OCI-M1 (cell line): ENCODE measurements around the gene NOP14.
"Not testable (repeated sequence)": the region's sequence is repeated elsewhere in the genome, so short reads cannot be mapped to it uniquely, and the experiment has no call there.

Experiments
- DNase-seq: peaks from one replicate; lab custom pipeline; 2025; lab: John Stamatoyannopoulos, UW

Gene NOP14

DNA sequence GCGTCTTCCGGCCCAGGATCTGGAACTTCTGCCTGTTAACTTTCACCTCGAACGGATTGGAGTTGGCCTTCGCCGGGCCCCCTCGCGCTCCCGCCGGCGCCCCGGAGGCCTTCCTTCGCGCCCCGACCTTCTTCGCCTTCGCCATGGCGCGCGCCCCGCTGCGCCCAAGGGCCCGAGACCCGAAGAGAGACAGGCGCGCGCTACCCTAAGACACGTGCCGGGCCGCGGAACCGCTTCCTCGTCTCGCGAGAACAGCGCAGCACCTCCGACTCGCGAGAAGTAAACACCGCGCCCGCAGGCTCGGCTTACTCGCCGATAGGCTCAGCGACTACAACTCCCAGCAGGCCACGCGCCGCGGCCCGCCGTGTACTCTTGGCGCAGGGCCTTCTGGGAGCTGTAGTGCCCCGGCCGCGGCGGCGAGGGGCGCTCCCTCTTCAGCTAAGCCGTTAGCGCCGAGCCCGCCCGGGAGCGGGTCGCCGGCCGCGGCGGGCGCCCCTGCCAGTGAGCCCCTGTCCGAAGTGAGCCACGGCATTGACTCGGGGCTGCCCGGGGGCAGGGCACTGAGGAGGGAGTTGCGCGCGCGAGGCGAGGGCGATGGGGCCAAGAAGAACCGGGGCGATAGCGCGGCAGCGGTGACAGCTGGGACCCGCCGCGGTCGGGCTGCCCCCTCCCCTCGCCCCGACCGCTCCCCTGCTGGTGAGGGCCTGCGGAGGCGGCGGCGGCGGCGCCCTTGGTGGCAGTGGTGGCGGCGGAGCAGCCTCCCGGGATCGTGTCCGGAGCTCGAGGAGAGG lies at the start of gene NOP14, which contains the start of gene GRK4:
Gene NOP14, minus strand, starts transcription at position 232 of the 791 bp plus-strand sequence. Its CDS starts 87 bp downstream, at position 145.
Gene GRK4, plus strand, starts transcription at position 397 of the 791 bp plus-strand sequence. CDS start 500 bp downstream, outside the sequence.
- peak; percentile 98 for DNase-seq

DNA sequence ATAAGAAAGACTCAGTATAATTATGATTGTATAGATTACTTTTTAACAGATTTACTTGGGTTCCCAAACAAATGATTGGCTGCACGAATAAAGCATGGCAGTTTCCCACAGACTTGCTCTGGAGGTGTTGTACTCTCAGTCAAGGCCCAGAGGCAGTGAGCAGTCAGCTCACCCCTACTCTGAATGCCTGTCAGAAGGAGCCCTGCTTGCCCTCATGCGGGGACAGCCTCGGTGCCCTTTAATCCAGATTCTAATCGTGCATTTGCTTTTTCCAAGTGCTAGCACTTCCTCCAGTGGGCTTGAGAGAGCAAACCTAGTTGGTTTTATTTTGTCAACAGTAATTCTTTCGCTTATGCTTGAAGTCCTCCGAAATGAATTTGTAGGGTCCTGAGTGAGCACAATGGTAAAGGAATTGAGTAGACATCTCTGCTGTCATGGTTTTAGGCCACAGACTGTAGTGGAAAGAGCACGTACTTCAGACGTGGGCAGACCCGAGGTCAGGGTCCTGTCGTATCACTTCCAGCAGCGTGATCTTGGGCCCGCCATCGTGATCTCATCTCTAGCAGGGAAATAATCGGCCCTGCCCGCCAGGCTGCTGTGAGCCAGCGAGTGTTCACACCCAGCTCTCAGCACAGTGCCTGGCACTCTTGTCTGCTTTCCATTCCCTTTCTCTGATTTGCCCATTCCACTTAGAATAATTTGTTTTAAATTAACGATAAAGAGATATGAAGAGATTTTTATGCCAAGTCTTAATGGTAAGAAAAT lies 48.4 kb upstream of the NOP14 start:
- no peak for DNase-seq

DNA sequence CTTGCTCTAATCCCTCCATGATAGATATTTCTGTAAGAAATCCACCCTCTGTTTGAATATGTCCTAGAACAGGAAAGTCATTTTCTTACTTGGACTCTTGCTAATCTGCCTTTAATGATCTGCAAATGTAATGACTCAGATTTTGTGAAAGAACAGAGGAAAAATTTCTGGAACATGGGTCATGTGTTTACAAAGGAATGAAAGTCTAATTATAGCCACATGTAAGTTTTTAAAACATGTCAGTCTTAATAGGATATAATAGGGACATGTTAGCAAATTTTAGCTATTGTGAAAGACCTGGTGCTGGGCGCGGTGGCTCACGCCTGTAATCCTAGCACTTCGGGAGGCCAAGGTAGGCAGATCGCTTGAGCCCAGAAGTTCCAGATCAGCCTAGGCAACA lies 47.8 kb upstream of the NOP14 start:
- no peak for DNase-seq

DNA sequence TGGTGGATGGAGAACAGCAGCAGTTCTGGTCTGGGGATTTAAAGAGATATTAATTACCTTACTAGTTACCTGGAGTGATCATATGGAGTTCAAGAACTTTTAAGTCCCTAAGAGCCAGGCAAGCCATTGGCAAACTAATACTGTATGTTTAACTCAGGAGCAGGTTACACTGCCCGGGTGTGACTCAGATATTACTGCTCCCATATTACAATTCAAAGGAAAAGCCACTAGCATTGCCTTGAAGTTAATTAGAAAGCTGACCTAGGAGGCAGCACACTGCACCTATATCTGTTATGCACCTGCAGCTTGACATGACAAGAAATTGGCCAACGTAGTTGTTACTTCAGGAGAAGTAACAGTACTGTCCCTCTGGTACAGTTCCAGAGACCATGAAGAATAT lies 47.4 kb upstream of the NOP14 start:
- no peak for DNase-seq

DNA sequence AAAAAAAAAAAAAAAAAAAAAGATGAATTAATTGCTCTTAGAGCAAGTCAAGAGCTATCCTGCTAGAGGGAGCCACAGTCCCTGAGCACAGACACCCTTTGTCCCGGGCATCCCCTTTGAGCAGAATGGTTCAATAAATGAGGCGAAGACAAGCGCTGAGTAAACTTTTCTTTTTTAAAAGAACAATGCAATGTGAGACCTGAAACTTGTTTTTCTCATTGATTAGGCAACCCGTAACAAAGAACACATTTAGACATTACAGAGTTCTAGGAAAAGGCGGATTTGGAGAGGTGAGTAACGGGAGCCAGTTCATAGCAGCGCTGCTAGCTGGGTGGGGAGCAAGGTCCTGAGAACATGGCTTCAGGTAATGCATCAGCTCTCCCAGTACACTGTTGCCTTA lies 46.2 kb upstream of the NOP14 start:
- DNase-seq = peak; percentile 45

DNA sequence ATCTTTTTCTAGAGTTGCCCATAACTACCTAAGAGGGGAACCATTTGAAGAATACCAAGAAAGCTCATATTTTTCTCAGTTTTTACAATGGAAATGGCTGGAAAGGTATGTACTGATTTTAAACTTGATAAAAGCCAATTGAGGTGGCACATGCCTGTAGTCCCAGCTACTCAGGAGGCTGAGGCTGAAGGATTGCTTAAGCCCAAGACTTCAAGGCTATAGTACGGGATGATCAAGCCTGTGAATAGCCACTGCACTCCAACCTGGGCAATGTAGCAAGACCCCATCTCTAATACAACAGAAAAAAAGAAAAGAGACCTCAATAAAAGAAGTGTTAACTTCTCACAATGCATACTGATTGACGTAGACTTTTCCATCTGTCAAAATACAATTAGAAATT lies 44.5 kb upstream of the NOP14 start:
- DNase-seq = no peak

DNA sequence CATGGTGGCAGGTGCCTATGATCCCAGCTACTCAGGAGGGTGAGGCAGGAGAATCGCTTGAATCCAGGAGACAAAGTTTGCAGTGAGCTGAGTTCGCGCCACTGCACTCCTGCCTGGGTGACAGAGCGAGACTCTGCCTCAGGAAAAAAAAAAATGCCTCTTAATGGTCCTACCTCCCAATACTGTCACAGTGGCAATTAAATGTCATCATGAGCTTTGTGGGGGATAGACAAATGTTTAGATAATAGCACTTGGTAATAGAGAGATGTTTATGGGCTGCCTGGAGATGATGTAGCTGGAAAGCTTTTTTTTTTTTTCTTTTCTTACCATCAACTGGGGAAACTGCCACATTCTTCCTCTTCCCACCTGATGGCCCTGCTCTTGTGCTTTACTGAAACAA lies 33.2 kb upstream of the NOP14 start:
- DNase-seq = no peak

DNA sequence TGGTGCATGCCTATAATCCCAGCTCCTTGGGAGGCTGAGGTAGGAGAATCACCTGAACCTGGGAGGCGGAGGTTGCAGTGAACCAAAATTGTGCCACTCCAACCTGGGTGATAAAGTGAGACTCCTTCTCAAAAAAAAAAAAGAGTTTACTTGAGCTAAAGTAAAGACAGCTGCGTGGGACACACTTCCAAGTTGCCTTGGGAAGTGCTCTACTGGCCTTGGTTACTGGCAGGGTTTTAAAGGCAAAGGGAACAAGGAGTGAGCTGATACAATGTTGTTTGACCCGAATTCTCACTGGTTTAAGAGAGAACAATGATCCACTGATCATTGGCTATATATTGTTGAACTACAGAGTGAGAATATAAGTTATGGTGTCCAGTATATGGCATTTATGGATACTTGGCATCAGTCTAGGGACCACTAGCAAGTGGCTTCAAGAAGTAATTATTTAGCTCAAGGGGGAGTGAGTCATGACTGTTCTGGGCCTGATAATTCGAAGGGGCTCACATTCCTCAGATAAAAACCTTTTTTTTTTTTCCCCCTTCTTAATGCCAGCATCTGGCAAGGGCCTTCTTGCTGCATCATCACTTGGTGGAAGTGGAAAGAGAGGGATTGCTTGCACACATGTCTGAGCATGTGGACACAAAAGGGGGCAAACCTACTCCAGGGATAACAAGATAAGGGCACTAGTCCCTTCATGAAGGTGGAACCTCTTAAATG lies 32.5 kb upstream of the NOP14 start:
- no peak for DNase-seq

DNA sequence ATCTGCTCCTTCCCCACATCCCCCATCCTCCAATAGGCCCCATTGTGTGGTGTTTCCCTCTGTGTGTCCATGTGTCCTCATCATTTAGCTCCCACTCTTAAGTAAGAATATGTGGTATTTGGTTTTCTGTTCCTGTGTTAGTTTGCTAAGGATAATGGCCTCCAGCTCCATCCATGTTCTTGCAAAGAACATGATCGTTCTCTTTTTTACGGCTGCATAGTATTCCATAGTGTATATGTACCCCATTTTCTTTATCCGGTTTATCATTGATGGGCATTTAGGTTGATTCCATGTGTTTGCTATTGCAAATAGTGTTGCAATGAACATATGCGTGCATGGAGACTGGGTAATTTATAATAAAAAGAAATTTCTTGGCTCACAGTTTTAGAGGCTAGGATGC lies 31.7 kb upstream of the NOP14 start:
- no peak for DNase-seq

DNA sequence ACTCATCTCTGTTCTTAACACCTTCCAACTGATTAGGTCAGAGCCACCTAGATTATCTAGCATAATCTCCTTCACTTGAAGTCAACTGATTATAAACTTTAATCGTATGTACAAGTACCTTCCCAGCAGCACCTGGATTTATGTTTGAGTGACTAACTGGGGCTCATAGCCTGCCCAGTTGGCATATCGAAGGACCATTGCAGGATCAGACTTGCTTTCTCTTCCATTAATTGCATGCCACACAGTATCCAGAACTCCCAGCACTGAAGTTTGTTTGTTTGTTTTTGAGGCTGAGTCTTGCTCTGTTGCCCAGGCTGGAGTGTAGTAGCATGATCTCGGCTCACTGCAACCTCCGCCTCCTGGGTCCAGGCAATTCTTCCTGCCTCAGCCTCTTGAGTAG lies 28.0 kb upstream of the NOP14 start:
- DNase-seq = no peak

DNA sequence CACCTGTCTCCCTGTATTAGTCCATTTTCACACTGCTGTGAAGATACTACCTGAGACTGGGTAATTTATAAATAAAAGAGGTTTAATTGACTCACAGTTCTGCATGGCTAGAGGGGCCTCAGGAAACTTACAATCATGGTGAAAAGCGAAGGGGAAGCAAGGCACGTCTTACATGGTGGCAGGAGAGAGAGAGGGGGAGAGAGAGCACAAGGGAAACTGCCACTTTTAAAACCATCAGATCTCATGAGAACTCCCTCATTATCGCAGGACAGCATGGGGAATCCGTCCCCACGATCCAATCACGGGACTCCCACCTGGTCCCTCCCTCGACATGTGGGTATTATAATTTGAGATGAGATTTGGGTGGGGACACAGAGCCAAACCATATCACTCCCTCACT lies 20.5 kb upstream of the NOP14 start:
- DNase-seq = not testable (repeated sequence)

DNA sequence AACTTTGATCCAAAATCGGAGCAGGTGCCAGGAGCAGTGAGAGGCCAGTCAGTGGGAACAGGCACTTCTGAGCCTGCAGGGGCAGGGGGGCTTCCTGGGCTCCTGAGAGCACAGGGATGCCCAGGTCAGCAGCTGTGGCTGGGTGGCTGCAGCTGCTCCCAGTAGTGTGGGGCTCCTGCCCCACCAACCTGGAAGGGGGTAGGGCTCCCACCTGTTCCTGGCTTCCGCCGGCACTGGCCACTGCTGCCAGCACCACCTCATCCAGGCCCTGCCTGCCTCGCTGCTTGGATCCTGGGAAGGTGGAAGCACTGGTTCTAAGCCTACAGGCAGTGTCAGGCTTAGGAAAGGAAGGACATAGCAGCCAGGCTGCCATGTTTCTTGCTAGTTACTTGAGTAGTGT lies 18.8 kb upstream of the NOP14 start:
- DNase-seq = no peak

DNA sequence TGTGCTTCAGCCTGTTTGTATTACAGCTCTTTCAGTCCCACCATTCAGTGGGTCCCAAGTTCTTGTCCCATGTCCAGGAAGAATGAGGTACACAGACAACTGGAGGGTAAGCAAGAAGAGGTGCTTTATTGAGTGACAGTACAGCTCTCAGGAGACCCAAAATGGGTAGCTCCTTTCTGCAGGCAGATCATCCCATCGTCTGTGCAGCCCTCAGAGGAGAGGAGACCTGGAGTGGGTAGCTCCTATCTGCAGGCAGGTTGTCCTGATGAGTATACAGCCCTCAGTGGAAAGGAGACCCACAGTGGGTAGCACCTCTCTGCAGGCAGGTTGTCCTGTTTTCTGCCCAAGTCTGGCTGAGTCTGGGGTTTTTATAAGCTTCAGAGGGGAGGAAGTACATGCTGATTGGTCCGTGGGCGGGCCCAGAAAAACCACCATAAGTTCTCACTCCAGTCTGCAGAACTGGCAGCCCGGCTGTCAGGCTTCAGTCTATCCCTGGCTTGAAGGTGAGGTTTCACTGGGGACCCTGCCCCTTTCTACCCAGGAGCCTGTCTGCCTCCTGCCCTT lies 18.1 kb upstream of the NOP14 start:
- peak; percentile 24 for DNase-seq

DNA sequence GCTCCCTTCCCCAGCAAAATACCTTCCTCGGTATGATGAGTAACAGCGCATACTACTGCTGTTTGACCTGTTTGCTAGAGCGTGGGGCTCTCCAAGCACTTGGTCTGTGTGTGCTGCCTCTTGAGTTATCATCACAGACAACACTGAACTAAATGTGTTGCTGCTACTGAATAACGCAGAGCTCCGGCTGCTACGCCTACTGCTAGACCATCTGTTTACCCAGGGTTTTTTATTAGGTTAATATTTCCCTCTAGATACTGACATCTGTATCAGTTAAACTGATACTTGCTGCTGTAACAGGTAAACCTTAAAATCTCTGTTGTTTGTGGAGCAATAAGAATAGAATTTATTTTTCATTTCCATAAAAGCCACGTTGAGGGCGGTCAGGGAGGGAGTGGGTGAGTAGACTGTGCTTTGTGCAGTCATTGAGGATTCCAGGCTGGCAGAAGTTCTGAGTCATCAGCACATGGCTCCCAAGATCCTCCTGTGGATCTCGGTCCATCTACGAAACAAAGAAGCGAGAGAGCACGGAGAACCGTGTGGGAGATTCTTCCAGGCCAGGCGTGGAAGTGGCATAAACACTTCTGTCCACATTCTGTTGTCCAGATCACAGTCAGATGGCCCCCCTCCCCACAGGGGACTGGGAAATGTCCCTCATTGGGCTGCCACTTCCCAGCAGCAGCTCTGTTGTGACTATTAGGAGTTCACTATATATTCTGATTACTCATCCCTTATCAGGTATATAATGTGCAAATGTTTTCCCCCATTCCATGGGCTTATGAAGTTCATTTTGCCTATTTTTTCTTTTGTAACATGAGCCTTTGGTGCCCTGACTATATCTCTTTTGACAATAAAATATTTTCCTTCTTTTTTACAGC lies 14.2 kb upstream of the NOP14 start:
- DNase-seq = no peak

DNA sequence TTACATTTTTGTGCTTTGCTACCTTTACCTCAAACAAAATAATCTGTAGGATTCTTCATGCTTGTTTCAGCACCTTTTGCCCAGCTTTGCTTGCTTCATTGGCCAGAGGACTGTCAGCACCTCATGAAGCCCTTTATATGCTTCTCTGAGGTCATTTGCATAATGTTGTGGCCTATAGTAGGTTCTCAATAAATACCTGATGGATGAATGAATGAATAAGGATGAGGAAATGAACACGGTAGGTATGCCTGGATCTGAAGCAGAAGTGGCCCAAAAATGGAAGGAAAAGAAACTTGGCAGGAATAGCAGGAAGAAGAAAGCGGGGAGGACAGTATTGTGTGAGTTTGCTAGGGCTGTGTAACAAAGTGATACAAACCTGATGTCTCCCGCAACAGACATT lies 8.1 kb upstream of the NOP14 start:
- no peak for DNase-seq

DNA sequence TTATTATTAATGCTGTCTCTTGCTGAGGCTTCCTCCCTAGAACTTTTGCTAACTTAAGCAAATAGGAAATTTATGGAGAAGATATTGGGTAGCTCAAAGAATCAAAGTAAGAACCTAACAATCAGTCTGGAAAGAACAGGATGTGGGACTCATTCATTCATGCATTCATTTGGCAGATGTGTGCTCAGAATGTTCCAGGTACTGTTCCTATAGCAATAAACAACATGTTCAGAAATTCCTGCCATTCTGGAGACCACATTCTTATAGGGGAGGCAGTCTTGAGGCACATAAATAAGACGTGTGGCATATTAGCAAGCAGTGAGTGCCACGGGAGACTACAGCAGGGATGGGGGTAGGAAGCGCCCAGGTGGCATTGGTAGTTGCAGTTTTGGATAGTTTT lies 5.2 kb upstream of the NOP14 start:
- no peak for DNase-seq

DNA sequence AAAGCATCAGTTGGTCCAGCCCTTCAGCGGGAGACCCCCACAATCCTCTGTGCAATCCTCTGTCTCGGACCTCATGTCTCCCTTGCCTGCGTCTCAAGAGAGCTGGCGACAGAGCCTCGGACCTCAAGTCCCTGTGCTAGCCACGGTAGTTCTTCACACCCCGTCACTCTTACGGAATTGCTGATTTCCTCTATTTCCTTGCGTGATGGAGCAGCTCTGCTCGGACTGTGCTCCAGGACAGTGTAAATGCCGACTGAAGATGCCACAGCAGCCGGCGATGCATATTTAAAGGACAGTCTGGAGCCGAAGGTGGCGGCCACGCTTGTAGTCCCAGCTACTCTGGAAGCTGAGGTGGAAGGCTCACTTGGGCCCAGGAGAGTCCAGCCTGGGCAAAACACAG lies 2.1 kb upstream of the NOP14 start:
- DNase-seq = no peak

DNA sequence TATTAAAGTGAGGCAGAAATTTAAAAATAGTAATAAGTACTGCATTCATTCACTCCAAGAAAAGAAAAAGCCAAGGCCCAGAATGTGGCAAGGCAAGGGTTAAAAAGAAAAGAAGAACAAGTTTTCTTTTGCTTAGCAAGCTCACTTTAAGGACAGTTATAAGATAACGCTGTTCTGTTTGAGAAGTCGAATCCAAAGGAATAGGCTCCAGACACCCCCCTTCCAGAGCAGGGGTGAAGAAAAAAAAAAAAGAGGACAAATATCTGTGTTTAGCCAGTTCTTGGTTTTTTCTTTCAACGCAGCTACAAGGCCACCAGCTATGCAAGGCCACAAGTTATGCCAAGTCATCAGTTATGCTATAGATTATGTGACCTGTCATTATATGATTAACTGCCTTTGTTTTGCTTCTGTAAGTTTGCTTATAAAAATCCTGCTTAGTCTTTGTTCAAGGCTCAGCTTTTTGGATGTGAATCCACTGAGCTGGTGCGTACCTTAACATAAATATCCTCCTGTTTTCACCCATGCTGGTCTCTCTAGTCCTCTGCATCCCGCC lies 1.6 kb upstream of the NOP14 start:
- peak; percentile 57 for DNase-seq

DNA sequence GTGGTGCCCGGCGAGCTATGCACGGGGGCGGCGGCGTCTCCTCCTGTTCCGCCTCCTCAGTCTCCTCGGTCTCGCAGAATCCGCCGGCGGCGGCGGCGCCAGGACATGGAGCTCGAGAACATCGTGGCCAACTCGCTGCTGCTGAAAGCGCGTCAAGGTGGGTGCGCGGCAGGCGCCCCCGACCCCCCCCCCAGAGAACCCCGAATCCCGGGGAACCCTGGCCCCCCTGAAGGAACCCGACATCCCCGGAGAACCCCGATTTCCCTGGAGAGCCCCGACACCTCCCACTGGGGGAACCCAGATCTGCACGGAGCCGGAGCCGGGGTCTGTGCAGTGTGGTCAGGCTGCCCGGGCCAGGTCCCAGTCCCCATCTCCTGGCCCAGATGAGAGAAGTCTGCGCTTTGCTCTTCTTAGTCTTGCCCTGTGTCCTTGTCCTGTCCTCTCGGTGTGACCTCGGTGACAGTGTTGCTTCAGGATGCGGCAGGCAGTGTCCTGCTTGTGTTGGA lies 813 bp upstream of the NOP14 start:
- peak; percentile 50 for DNase-seq

DNA sequence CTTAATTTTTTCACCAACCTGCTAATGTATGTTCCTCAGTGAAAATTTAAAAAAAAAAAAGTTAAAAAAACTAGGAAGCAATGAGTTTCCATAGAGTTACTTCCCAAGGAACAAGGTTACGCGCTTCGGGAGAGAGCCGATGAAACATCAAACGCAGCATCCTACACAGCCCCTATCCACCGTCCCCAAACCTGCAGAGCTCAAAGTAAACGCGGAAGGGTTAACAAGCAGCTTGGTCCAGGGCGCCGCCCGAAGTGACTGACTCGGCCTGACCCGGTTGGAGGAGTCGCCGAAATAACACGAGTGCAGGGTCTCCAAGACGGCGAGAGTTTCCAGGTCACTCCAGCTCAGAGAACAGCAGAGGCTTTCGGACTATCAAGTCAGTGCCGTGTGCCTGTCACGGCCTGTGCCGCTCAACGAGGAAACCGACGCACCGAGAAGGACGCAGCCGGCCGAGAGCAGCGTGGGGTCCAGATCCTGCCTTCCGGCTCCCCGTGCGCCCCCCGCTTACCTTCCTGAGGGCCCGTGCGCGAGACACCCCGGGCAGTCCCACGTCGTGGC lies 512 bp downstream of the NOP14 start:
- DNase-seq = peak; percentile 71
